GM21381 (cell line): ENCODE results near the gene GRP.
A peak's percentile ranks its signal among the peaks of the same experiment; 100 is the strongest.
"Not testable (repeated sequence)": the region's sequence is repeated elsewhere in the genome, so short reads cannot be mapped to it uniquely, and the experiment has no call there.

ENCODE experiments used
- ATAC-seq: cut with Tn5 transposase; IDR thresholded peaks from one replicate; pipeline ENCODE4 v1.9.1; 2021; ENCODE audit warnings: mild to moderate bottlenecking, moderate library complexity; ENCODE audit not compliant: unreplicated experiment

GRP gene

DNA sequence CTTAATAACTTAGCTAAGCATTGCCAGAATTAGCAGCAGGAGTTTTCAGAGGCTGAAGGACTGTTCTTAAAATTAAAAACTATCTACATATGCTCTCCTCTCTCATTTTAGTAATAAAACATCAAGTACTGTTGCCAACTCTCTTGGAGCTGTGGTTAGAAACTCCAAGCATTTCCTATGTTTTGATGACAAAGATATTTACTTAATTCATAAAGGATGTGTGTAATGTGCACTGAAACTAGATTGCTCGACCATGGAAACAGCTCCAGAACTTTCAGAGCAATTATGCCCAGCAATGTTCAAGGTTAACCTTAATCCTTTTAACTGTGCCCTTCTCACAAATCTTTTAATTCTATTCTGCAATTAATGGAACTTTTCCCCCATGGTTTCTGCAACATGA lies 8.4 kb downstream of the GRP start:
- no peak for ATAC-seq

DNA sequence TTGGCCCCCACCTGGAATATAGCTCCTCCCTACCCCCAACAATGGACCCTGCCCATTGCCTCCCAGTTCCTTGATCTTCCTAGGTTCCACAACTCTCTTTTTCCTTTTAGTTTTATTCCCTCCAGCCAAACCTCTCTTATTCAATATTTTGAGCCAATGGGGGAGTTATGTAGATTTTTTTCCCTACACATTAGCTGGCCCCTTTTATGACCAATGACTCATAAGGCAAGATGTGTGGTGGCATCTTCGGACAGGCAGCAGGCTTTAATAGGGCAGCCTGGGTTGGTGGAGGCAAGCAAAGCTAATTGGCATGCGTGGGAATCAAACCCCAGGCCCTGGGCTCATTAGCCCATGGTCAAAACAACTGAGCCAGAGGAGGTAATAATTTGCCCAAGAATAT lies 9.2 kb downstream of the GRP start:
- ATAC-seq = no peak

GRCh38 chr18:59229701-59230443 lies 9.9 kb downstream of the GRP start:
- ATAC-seq = no peak

DNA sequence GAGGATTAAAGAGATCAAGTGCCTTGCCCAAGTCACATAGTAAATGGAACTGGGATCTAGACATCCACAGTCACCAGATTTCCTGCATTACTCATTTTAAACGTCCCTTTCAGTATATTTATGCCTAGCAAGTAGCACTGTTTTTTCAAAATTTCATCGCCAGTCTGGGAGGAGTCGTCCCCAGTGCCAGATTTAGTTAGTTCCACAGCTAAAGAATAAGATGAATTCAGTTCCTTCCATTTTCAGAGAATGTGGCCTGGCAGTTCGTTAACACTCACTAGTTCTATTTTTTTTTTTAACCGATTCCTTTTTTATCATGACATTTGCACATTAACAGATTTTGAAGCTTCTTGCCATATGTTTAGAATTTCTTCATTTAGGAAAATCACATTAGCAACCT lies 11.2 kb downstream of the GRP start:
- ATAC-seq = no peak

- ATAC-seq = no peak
Observed at GRCh38 chr18:59231877-59232276, 11.9 kb downstream of the GRP start.

- no peak for ATAC-seq
Observed at GRCh38 chr18:59232309-59233016, 12.5 kb downstream of the GRP start.

- ATAC-seq = no peak
Observed at GRCh38 chr18:59233017-59233410, 13.1 kb downstream of the GRP start.

- no peak for ATAC-seq
Observed at GRCh38 chr18:59238385-59238784, 18.4 kb downstream of the GRP start.

GRCh38 chr18:59239642-59240041 lies 19.7 kb downstream of the GRP start:
- ATAC-seq = no peak

GRCh38 chr18:59242906-59243305 lies 22.9 kb downstream of the GRP start:
- no peak for ATAC-seq

DNA sequence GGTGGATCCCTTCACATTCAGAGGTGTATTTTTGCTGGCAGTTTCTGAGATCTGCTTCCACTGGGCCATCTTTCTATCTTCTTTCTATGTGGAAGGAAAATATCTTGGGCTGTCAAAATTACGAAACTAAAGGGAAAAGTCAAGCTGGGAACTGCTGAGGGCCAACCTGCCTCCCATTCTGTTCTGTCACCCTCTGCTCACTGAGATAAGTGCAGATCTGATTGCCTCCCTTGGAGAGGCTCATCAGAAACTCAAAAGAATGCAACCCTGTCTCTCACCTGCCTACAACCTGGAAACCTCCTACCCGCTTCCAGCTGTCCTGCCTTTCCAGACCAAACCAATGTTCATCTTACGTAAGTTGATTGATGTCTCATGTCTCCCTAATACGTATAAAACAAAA lies 26.8 kb downstream of the GRP start:
- no peak for ATAC-seq

- ATAC-seq = no peak
Observed at GRCh38 chr18:59249199-59249774, 29.3 kb downstream of the GRP start.

DNA sequence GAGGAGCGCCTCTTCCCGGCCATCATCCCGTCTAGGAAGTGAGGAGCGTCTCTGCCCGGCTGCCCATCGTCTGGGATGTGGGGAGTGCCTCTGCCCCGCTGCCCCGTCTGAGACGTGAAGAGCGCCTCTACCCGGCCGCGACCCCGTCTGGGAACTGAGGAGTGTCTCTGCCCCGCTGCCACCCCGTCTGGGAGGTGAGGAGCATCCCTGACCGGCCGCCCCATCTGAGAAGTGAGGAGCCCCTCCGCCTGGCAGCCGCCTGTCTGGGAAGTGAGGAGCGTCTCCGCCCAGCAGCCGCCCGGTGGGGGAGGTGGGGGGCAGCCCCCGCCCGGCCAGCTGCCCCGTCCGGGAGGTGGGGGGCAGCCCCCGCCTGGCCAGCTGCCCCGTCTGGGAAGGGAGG lies 35.5 kb downstream of the GRP start:
- ATAC-seq = not testable (repeated sequence)

DNA sequence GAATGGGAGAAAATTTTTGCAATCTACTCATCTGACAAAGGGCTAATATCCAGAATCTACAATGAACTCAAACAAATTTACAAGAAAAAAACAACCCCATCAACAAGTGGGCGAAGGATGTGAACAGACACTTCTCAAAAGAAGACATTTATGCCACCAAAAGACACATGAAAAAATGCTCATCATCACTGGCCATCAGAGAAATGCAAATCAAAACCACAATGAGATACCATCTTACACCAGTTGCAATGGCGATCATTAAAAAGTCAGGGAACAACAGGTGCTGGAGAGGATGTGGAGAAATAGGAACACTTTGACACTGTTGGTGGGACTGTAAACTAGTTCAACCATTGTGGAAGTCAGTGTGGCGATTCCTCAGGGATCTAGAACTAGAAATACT lies 41.9 kb downstream of the GRP start:
- ATAC-seq = not testable (repeated sequence)

DNA sequence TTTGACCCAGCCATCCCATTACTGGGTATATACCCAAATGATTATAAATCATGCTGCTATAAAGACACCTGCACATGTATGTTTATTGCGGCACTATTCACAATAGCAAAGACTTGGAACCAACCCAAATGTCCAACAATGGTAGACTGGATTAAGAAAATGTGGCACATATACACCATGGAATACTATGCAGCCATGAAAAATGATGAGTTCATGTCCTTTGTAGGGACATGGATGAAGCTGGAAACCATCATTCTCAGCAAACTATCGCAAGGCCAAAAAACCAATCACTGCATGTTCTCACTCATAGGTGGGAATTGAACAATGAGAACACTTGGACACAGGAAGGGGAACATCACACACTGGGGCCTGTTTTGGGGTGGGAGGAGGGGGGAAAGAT lies 42.3 kb downstream of the GRP start:
- ATAC-seq = not testable (repeated sequence)

DNA sequence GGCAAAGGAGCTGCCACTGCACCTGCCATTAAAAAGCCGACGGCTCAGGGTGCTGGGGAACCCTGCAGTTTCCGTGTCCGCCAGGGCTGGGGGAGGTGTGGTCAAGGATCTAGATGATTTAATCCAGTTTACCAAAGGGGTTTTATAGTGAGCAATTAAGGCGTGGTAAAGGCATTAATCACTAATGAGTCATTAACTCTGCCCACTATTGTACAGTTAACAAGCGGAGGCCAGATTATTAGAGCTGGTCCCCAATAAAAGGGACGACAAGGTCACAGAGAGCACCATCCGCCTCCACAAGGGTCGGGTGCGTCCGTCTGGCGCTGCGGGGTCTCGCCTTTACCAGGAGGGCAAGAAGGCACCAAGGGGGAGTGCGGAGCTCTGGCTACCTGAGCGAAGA lies 43.7 kb downstream of the GRP start:
- no peak for ATAC-seq

DNA sequence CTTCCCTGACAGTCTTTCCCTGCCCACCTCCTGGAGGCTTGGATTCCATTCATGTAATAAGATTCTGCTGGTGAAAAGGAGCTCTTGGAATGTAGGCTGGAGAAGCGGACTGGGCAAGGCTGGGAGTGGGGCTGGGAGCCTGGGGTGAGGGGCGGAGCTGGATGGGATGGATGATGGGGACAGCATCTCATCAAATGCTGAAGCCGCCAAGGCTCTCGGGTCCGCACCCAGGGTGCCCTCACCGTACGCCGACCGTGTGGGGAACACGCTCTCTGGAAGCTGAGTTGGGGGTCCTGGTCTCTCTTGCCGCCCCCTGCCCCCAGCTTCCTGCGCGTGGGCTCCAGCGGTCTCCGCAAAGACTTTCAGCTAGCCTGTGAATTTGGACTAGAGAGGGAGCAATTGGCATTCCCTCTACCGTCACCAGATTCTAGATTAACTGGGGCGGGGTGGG lies 44.2 kb downstream of the GRP start:
- ATAC-seq = no peak

DNA sequence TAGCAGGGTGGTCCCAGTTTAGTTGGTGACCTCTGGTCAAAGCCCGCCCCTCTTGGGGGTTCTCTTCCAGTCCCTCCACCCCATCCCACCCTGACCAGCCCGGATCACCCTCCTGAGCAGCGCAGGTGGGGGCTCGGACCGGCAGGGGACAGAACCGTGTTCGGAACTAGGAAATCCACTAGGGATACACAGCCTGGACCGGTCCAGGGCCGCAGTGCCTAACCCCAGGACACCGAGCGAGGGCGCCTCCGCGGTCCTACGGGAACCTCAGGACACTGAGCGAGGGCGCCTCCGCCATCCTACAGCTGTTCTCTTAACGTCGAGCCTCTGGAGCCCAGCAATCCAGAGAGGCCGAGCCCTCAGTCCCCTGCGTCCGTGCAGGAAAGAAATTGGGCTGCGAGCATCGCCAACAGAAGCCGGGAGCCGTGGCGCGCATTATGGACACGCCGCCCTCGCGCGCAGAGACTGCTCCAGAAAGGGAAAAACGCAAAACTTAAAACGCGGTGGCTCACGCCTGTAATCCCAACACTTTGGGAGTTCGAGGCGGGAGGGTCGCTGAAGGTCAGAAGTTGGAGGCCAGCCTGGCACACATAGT lies 44.8 kb downstream of the GRP start:
- ATAC-seq = no peak

DNA sequence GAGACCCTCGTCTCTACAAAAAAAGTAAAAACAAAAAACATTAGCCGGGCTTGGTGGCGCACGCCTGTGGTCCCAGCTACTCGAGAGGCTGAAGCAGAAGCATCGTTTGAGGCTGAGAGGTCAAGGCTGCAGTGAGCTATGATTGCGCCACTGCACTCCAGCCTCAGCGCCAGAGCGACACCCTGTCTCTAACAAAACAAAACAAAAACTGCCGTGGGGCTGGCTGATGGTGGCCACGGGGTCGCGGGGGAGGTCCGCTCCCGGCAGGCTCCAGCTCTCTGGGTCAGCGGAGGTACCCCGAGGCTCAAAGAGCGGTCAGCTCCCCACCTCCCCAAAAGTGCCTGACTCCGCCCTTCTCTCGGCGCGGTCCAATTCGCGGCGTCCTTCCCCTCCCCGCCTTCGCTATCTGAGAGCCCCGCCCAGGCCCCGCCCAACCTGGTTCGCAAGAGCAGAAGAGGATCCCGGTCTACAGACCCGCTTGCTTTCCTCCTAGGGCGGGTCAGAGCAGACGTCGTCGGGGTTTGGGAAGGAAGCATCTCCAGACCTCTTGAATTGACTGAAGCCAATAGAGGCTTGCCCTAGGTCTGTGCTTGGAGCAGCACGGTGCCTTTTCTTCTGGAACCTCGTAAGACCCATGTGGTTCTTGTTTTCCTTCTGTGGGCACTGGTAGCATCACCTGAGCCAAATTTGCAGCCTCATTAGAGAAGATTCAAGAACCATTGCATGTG lies 45.5 kb downstream of the GRP start:
- ATAC-seq = peak; percentile 59

DNA sequence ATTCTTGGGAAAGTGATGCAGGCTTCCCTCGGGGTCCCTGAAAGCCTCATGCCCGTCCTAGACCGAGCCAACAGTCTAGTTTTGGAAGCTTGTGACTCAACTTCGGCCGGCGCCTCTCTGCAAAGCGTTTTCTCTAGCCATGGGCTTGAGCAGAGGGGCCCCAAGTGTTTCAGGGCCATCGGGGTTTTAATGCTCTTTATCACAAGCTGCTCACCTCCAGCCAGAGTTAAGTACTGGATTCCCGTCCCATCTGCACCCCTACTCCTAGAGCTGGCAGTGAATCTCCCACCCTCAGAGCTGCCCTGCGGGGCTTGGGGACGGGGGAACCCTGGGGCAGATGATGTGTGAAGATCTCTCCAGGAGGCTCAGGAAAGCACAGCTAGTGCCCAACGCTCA lies 46.0 kb downstream of the GRP start:
- ATAC-seq = no peak

- ATAC-seq = no peak
Observed at GRCh38 chr18:59266459-59266858, 46.5 kb downstream of the GRP start.
